IPS DF 6.9 (cell line): ENCODE measurements around the gene MTFP1.

Source experiments
- DNase-seq: peaks from one replicate; pipeline ENCODE4 v3.0.0-alpha.2; 2013; ENCODE audit warnings: low read depth, low spot score
- H3K27ac ChIP-seq: one replicate; pipeline ENCODE4 v1.5.1; 2013; ENCODE audit warnings: low read length, control low read depth
- H3K27me3 ChIP-seq: 2 replicates; pipeline ENCODE4 v1.6.1; 2013; ENCODE audit warnings: mild to moderate bottlenecking, low read length; ENCODE audit not compliant: control insufficient read depth, insufficient read depth
- H3K36me3 ChIP-seq: 2 replicates; pipeline ENCODE4 v1.6.1; 2013; ENCODE audit warnings: low read length; ENCODE audit not compliant: control insufficient read depth, insufficient read depth
- H3K4me1 ChIP-seq: 2 replicates; pipeline ENCODE4 v1.6.1; 2013; ENCODE audit warnings: low read length; ENCODE audit not compliant: control insufficient read depth, insufficient read depth
- H3K4me3 ChIP-seq: 2 replicates; pipeline ENCODE4 v1.5.1; 2013; ENCODE audit warnings: mild to moderate bottlenecking, low read length
- H3K9me3 ChIP-seq: 2 replicates; pipeline ENCODE4 v1.6.1; 2013; ENCODE audit warnings: low read length, inconsistent platforms; ENCODE audit not compliant: control insufficient read depth, insufficient read depth
- WGBS: extraction: QIAGEN DNeasy Blood & Tissue Kit; methylation state at CpG from one replicate; pipeline ENCODE4 v1.1.7; 2013; ENCODE audit warnings: mixed read lengths, missing lambda C conversion rate; ENCODE audit not compliant: insufficient read length, insufficient coverage; 5-methylcytosine and 5-hydroxymethylcytosine counted together

MTFP1 gene

GRCh38 chr22:30472994-30473720 is 47.6 kb downstream of the MTFP1 start:
- no peaks in the 10 kb centered on the region for H3K9me3 ChIP-seq

GRCh38 chr22:30474121-30474520 is 48.6 kb downstream of the MTFP1 start:
- no peak overlapping the region for H3K4me3 ChIP-seq
- no CpG with 5 or more reads among the region's 4 CpGs for WGBS
- H3K4me1 ChIP-seq, result no peaks in the 10 kb centered on the region
- H3K27me3 ChIP-seq, result no peaks in the 10 kb centered on the region
- H3K36me3 ChIP-seq, result no peaks in the 10 kb centered on the region
- H3K9me3 ChIP-seq, result no peaks in the 10 kb centered on the region
- no peak for DNase-seq
- H3K27ac ChIP-seq, result no peak overlapping the region

More at GRCh38 chr22:30472994-30473720, 47.6 kb downstream of the MTFP1 start:
- no peaks in the 10 kb centered on the region for H3K4me1 ChIP-seq
- no peak overlapping the region for H3K27ac ChIP-seq
- no peak for DNase-seq
- no peak overlapping the region for H3K4me3 ChIP-seq
- WGBS, result no CpG with 5 or more reads among the region's 4 CpGs
- no peaks in the 10 kb centered on the region for H3K36me3 ChIP-seq
- H3K27me3 ChIP-seq, result no peaks in the 10 kb centered on the region

DNA sequence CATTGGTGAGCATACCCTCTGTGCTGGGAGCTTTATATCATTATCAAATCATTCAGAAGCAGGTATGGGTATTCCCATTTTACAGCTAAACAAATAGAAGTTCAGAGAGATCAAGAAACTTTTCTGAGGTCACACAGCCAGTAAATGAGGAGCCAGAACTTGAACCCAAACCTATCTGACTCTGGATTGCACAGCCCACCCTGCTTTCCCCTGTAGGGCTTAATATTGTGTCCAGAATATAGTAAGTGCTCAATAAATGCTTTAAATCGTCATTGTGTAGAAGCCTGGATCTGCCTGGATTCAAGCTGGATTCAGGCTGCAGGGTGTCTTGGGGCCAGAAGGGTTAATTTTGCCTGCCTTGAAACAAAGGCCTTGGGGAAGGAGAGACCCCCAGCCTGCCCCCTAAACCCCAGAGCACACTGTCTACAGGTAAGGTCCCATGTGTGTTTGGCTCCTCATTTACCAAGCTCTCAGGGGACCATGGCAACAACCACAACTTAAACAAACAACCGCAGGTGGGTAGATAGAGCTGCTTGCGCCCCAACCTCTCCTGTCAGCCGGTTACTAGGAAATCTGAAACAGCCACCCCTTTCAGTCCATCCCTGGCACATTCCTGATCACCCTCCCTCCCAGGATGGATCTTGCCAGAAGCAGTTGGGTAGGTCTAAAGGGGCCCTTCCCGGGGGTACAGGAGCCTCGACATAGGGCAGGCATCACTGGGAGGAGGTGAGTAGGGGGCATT is 49.3 kb downstream of the MTFP1 start:
- no CpG with 5 or more reads among the region's 6 CpGs for WGBS
- H3K9me3 ChIP-seq, result no peaks in the 10 kb centered on the region
- H3K36me3 ChIP-seq, result no peaks in the 10 kb centered on the region
- H3K27ac ChIP-seq, result no peak overlapping the region
- H3K27me3 ChIP-seq, result no peaks in the 10 kb centered on the region
- no peaks in the 10 kb centered on the region for H3K4me1 ChIP-seq
- DNase-seq, result no peak
- no peak overlapping the region for H3K4me3 ChIP-seq
